ENCODE results near the gene PPP5C. TPM values are rescaled to one million over a fixed set of nuclear protein-coding genes. Genes with fewer than 3 reads are reported as not detected.
"Not testable (repeated sequence)": the region's sequence is repeated elsewhere in the genome, so short reads cannot be mapped to it uniquely, and the experiment has no call there.

The PPP5C gene
- total RNA-seq, 2 experiments from 2014 or later, result 84.6 to 85.1 TPM

DNA sequence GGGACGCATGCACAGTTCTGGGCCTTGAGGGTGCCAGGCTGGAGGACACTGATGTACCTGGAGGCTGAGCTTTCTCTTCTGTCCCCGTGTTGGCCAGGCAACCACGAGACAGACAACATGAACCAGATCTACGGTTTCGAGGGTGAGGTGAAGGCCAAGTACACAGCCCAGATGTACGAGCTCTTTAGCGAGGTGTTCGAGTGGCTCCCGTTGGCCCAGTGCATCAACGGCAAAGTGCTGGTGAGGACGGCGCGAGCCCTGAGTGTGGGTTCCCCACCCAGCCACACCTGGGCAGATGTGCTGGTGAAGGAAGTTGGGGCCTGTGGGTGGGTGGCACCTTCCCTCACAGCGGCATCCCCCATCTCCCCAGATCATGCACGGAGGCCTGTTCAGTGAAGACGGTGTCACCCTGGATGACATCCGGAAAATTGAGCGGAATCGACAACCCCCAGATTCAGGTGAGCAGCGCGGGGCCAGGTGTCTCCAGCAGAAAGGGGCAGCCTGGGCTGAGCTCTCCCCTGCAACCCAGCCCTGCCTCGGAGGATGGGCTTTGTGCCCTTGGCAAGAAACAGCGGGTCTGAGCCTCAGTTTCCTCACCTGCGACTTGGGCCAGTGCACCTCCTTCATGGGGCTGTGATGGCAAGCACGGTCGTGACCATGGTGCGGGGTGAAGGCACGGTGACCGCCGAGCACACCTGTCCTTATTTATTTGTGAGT lies 40.3 kb downstream of the PPP5C start:
- Mint-ChIP-seq H3K4me3 (no peak overlapping the region), H3K4me1 (no peaks in the 10 kb centered on the region), H3K27me3 (no peaks in the 10 kb centered on the region), H3K36me3 (ENCODE audit: low read depth) (peaks cover 72% of the 10 kb centered on the region), H3K9me3 (peaks cover 2% of the 10 kb centered on the region), H3K27ac (no peak overlapping the region)
- CTCF ChIA-PET, result interaction anchor here (1.0 kb wide), 1 partner anchor 9 kb away, joined by 3 read pairs; no protein-coding TSS in a partner anchor
- POLR2A ChIA-PET, result interaction anchor here (1.4 kb wide), 1 partner anchor 16 kb away, joined by 3 read pairs; no protein-coding TSS in a partner anchor
- DNase-seq, result no peak

- POLR2A ChIA-PET, result no interaction called here
- no peak overlapping the region for H3K4me3 Mint-ChIP-seq
- no peaks in the 10 kb centered on the region for H3K27me3 Mint-ChIP-seq
- CTCF ChIA-PET, result no interaction called here
- no peak for DNase-seq
- H3K36me3 Mint-ChIP-seq (ENCODE audit: low read depth), result peaks cover 70% of the 10 kb centered on the region
- H3K4me1 Mint-ChIP-seq, result no peaks in the 10 kb centered on the region
- H3K27ac Mint-ChIP-seq, result no peak overlapping the region
- H3K9me3 Mint-ChIP-seq, result peaks cover 2% of the 10 kb centered on the region
Measured at GRCh38 chr19:46387713-46388130, 40.8 kb downstream of the PPP5C start.

DNA sequence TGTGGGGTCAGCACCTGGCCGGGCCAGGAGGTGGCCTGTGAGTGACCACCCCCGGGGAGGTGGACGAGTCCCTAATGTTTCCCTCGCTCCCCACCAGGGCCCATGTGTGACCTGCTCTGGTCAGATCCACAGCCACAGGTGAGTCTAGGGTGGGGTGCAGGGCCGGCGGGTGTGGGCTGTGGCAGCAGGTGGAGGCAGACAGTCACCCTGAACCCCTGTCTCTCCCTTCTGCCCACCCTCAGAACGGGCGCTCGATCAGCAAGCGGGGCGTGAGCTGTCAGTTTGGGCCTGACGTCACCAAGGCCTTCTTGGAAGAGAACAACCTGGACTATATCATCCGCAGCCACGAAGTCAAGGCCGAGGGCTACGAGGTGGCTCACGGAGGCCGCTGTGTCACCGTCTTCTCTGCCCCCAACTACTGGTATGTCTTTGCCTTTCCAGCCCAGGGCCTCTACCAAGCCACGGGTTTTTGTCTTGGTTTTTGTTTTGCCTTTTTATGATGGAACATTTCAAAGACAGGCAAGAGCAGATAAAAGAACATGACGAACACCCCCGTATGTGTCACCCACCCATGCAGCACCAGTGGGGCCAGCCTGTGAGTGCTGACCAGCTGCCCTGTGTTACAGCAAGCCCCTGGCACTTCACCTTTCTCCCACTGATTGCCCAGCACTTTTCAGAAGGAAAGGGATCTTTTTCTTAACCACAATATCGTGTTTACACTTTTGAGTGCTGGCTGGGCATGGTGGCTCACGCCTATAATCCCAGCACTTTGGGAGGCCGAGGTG lies 41.6 kb downstream of the PPP5C start:
- Mint-ChIP-seq H3K27ac (no peak overlapping the region), H3K36me3 (ENCODE audit: low read depth) (peaks cover 65% of the 10 kb centered on the region), H3K27me3 (no peaks in the 10 kb centered on the region), H3K4me3 (no peak overlapping the region), H3K4me1 (no peaks in the 10 kb centered on the region), H3K9me3 (peaks cover 2% of the 10 kb centered on the region)
- no peak for DNase-seq
- ChIA-PET POLR2A (no interaction called here), CTCF (no interaction called here)

- H3K36me3 Mint-ChIP-seq (ENCODE audit: low read depth), result peaks cover 53% of the 10 kb centered on the region
- no peak overlapping the region for H3K27ac Mint-ChIP-seq
- H3K9me3 Mint-ChIP-seq, result peaks cover 2% of the 10 kb centered on the region
- POLR2A ChIA-PET, result no interaction called here
- CTCF ChIA-PET, result interaction anchor here (0.5 kb wide), 1 partner anchor 16 kb away, joined by 3 read pairs; no protein-coding TSS in a partner anchor
- H3K27me3 Mint-ChIP-seq, result no peaks in the 10 kb centered on the region
- peaks cover 2% of the 10 kb centered on the region for H3K4me1 Mint-ChIP-seq
- DNase-seq, result no peak
- no peak overlapping the region for H3K4me3 Mint-ChIP-seq
Measured at GRCh38 chr19:46390121-46390858, 43.4 kb downstream of the PPP5C start.

DNA sequence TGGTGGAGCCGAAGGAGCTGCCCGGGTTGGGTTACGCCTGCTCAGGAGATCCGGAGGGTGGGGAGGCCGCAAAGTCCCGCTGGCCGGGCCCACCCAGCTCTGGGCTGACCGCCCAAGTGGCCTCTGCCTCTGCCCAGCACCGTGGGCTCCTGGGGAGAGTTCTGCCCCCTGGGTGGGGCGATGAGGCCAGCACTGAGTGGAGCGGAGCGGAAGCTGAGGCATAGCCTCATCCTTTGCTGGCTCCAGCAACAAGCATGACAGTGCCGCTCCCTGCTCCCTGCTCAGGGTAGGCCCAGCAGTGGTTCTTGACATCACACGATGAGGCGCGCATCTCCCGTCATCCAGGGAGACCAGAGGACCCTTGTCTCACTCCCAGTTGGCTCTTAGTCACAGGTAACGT lies 44.0 kb downstream of the PPP5C start:
- H3K4me3 Mint-ChIP-seq, result no peak overlapping the region
- H3K4me1 Mint-ChIP-seq, result peaks cover 3% of the 10 kb centered on the region
- CTCF ChIA-PET, result interaction anchor here (0.5 kb wide), 1 partner anchor 15 kb away, joined by 3 read pairs; no protein-coding TSS in a partner anchor
- H3K27me3 Mint-ChIP-seq, result no peaks in the 10 kb centered on the region
- no peak overlapping the region for H3K27ac Mint-ChIP-seq
- POLR2A ChIA-PET, result no interaction called here
- no peak for DNase-seq
- peaks cover 2% of the 10 kb centered on the region for H3K9me3 Mint-ChIP-seq
- H3K36me3 Mint-ChIP-seq (ENCODE audit: low read depth), result peaks cover 49% of the 10 kb centered on the region

DNA sequence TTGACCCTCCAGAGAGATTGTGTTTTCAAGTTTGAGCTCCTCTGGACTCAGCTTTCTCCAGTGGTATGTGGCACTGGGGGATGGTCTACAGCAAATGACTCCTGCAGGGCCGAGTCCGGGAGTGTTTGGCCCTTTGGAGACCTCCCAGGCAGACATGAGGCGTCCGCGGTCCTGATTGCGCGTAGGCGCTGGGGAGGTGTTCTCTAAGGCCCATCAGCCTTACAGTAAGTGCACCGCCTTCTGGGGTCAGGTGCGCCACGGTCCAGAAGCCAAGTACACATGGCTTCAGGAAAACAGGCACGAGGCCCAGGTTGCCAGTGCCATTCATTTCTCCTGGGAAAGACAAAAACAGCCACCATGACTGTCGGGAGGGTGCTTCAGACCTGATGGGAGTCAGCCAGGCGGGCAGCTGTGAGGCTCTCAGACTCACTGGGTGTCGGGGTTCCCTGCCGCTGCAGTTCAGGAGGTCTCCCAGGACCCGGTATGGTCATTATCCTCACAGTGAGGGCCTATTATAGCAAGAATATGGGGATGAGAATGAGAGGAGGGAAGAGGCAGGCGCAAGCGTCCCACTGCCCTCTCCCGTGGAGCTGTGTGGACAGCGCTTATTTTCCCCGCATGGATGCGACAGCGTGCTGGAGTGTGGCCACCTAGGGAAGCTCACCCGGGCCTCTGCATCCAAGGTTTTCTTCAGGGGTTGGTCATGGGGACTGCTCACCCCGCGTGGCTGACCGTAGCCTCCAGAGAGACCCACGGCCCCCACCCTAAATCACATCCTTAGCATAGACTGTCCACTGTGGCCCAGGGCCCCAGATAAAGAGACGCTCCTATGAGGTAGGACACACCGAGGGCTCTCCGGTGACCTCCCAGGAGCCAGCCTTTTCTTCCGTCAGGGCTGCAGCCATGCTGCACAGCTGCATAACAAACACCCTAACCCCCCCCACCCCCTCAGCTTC lies 44.7 kb downstream of the PPP5C start:
- H3K27me3 Mint-ChIP-seq, result no peaks in the 10 kb centered on the region
- ChIA-PET POLR2A (no interaction called here), CTCF (interaction anchor here (0.5 to 0.8 kb wide), 2 partner anchors 14 to 15 kb away, joined by 3 read pairs; no protein-coding TSS in a partner anchor)
- no peak for DNase-seq
- H3K4me1 Mint-ChIP-seq, result peaks cover 3% of the 10 kb centered on the region
- H3K9me3 Mint-ChIP-seq, result peaks cover 2% of the 10 kb centered on the region
- H3K4me3 Mint-ChIP-seq, result no peak overlapping the region
- H3K36me3 Mint-ChIP-seq (ENCODE audit: low read depth), result peaks cover 46% of the 10 kb centered on the region
- no peak overlapping the region for H3K27ac Mint-ChIP-seq

- Mint-ChIP-seq H3K27ac (peak overlapping the region; percentile 11), H3K36me3 (ENCODE audit: low read depth) (peaks cover 40% of the 10 kb centered on the region), H3K9me3 (peaks cover 2% of the 10 kb centered on the region), H3K4me3 (no peak overlapping the region), H3K27me3 (no peaks in the 10 kb centered on the region), H3K4me1 (peaks cover 3% of the 10 kb centered on the region)
- ChIA-PET POLR2A (no interaction called here), CTCF (interaction anchor here (0.8 kb wide), 1 partner anchor 15 kb away, joined by 3 read pairs; no protein-coding TSS in a partner anchor)
- DNase-seq, result no peak
Measured at GRCh38 chr19:46392252-46392801, 45.4 kb downstream of the PPP5C start.

DNA sequence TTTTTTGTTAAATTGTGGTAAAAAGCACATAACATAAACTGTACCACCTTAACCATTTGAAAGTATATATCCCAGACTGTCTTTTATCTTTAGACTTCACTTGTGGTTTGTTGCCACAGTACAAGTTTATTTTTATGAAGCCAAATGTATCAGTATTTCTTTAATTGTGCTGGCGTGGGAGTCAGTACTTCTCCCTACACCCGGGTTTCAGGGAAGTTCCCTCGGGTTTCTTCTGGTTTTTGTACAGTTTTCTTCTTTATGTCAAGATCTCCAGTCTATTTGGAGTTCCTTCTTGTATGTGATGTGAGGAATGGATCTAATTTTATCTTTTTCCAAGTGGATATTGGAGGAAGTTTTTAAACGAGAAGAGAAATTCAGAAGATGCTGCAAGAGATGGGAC lies 46.0 kb downstream of the PPP5C start:
- Mint-ChIP-seq H3K27me3 (peaks cover 4% of the 10 kb centered on the region), H3K9me3 (peaks cover 2% of the 10 kb centered on the region), H3K27ac (no peak overlapping the region), H3K4me1 (peaks cover 3% of the 10 kb centered on the region), H3K36me3 (ENCODE audit: low read depth) (peaks cover 35% of the 10 kb centered on the region), H3K4me3 (no peak overlapping the region)
- DNase-seq, result no peak
- ChIA-PET POLR2A (no interaction called here), CTCF (no interaction called here)

GRCh38 chr19:46393456-46394401 lies 46.8 kb downstream of the PPP5C start:
- H3K36me3 Mint-ChIP-seq (ENCODE audit: low read depth), result peaks cover 26% of the 10 kb centered on the region
- H3K27me3 Mint-ChIP-seq, result peaks cover 4% of the 10 kb centered on the region
- no peak overlapping the region for H3K4me3 Mint-ChIP-seq
- H3K27ac Mint-ChIP-seq, result no peak overlapping the region
- peaks cover 3% of the 10 kb centered on the region for H3K4me1 Mint-ChIP-seq
- ChIA-PET POLR2A (no interaction called here), CTCF (no interaction called here)
- peaks cover 2% of the 10 kb centered on the region for H3K9me3 Mint-ChIP-seq
- no peak for DNase-seq

DNA sequence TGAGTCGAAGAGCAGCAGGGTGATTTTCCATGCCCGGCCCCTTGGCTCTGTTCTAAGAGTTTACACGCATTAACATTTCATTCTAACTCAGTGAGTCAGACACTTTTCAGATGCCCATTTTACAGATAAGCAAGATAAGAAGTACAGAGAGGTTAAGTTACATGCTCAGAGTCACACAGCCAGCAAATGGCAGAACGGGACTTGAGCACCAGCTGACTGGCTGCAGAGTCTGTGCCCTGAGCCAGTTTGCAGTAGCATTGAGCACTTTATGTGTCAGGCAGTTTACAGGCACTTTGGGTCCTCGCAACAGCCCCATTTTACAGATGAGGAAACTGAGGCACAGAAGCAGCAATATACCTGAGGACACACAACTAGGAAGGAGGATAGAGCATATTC lies 47.5 kb downstream of the PPP5C start:
- H3K9me3 Mint-ChIP-seq, result peaks cover under 1% of the 10 kb centered on the region
- peaks cover 6% of the 10 kb centered on the region for H3K27me3 Mint-ChIP-seq
- H3K4me1 Mint-ChIP-seq, result peaks cover 3% of the 10 kb centered on the region
- DNase-seq, result no peak
- H3K36me3 Mint-ChIP-seq (ENCODE audit: low read depth), result peaks cover 19% of the 10 kb centered on the region
- no peak overlapping the region for H3K4me3 Mint-ChIP-seq
- CTCF ChIA-PET, result interaction anchor here (0.7 to 1.9 kb wide), 7 partner anchors 22 to 1136 kb away, joined by 3 to 7 read pairs (median 3); no protein-coding TSS in a partner anchor
- POLR2A ChIA-PET, result interaction anchor here (1.4 kb wide), 1 partner anchor 135 kb away, joined by 3 read pairs; no protein-coding TSS in a partner anchor
- no peak overlapping the region for H3K27ac Mint-ChIP-seq

DNA sequence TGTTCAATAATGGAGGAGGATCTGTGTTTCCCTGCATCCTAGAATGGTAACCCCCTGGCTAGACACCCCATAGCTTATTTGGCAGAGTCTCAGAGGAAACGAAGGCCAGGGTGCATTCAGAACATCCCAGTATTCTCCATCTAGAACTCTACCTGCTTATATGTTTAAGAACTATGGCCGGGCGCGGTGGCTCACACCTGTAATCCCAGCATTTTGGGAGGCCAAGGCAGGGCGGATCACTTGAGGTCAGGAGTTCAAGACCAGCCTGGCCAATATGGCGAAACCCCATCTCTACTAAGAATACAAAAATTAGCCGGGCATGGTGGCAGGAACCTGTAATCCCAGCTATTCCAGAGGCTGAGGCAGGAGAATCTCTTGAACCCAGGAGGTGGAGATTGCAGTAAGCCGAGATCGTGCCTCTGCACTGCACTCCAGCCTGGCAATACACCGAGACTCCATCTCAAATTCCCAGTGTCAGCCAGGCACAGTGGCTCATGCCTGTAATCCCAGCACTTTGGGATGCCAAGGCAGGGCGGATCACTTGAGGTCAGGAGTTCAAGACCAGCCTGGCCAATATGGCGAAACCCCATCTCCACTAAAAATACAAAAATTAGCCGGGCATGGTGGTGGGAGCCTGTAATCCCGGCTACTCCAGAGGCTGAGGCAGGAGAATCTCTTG lies 51.1 kb downstream of the PPP5C start:
- H3K4me3 Mint-ChIP-seq; H3K4me1 Mint-ChIP-seq; H3K9me3 Mint-ChIP-seq; H3K27ac Mint-ChIP-seq; DNase-seq; POLR2A ChIA-PET; H3K36me3 Mint-ChIP-seq (ENCODE audit: low read depth): not testable (repeated sequence)
- peaks cover 16% of the 10 kb centered on the region for H3K27me3 Mint-ChIP-seq
- CTCF ChIA-PET, result interaction anchor here (1.1 to 1.3 kb wide), 2 partner anchors 91 to 118 kb away, joined by 3 to 4 read pairs; no protein-coding TSS in a partner anchor
